22Rv1 (cell line): ENCODE results near the gene MLF2.

Source experiments
- H3K27ac ChIP-seq: fragments of 450-650 bp; 2 replicates; pipeline ENCODE4 v1.5.1; 2017
- ZFX ChIP-seq: fragments of 450-650 bp; IDR thresholded peaks from 2 replicates; pipeline ENCODE4 v1.6.1; 2017; ENCODE audit warnings: antibody characterized with exemption, borderline replicate concordance
- TF ChIP-seq, protein P1 (sequence below): fragments of 450-650 bp; IDR thresholded peaks from 2 replicates; pipeline ENCODE4 v1.5.1; 2017; ENCODE audit warnings: mild to moderate bottlenecking

The MLF2 gene, protein sequence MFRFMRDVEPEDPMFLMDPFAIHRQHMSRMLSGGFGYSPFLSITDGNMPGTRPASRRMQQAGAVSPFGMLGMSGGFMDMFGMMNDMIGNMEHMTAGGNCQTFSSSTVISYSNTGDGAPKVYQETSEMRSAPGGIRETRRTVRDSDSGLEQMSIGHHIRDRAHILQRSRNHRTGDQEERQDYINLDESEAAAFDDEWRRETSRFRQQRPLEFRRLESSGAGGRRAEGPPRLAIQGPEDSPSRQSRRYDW

DNA sequence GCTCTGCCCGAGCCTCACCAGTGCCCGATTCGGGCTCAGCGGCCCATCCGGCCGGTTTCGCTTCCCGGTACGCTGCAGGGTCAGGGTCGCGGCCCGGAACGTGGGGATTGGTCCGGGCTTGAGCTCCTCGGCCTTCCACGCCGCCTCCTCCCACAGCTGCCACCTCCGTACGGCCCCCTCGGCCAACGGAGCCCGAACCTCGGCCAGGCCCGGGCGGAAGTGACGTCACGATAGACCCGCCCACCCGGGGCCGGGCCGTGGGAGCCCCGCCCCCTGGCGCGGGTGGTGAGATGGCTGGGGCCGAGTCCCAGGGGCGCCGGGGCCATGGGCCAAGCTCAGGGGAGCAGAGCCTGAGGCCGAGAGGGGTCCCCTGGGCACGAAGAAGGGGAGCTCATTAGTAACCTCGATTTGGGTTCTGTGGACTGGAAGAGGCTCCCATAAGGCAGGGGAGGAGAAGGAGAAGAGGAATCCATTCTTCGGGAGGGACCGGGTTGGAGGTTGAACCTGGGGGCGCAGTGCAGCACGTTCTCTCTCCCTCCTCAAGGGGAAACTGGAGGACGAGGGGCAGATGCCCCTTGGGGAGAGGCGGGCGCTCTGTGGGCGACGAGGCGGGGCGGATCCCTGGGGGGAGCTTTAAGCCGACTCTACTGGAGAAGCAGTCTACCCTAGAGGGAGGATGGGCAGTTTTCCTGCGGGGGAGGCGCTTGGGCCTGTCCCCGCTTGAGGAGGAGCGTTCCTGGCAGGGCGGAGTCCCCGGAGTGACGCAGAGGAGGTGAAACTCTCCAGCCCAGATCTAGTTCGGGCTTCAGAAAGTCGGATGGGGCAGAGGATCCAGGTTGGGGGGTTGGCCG is at the start of gene MLF2:
Gene MLF2 (minus strand): TSS at position 221 of the 851 bp plus-strand sequence. CDS start 807 bp downstream, outside the sequence.
- H3K27ac ChIP-seq = peak within 1 kb of the TSS; percentile 97
- TF ChIP-seq ZFX = no peak

DNA sequence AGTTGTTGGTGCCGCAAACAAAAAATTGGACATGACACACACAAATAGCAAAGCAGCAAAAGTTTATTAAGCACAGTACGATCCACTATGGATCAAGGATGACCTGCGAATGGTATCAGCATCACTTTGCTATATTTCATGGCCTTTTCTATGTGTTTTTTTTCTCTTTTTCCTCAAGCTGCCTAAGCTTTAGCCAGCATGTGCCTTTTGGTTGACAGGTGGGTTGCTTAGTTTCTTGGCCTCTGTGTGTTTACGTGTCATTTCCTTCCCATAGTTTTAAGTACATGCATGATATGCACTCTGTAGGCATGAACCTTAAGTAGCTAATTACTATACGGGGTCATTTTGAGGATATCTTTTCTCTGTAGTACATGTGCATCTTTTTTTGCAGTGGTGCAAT is 46.2 kb upstream of the MLF2 start:
- no peak for TF ChIP-seq ZFX
- TF ChIP-seq, protein P1, sequence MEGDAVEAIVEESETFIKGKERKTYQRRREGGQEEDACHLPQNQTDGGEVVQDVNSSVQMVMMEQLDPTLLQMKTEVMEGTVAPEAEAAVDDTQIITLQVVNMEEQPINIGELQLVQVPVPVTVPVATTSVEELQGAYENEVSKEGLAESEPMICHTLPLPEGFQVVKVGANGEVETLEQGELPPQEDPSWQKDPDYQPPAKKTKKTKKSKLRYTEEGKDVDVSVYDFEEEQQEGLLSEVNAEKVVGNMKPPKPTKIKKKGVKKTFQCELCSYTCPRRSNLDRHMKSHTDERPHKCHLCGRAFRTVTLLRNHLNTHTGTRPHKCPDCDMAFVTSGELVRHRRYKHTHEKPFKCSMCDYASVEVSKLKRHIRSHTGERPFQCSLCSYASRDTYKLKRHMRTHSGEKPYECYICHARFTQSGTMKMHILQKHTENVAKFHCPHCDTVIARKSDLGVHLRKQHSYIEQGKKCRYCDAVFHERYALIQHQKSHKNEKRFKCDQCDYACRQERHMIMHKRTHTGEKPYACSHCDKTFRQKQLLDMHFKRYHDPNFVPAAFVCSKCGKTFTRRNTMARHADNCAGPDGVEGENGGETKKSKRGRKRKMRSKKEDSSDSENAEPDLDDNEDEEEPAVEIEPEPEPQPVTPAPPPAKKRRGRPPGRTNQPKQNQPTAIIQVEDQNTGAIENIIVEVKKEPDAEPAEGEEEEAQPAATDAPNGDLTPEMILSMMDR = no peak
- no peak overlapping the region for H3K27ac ChIP-seq

DNA sequence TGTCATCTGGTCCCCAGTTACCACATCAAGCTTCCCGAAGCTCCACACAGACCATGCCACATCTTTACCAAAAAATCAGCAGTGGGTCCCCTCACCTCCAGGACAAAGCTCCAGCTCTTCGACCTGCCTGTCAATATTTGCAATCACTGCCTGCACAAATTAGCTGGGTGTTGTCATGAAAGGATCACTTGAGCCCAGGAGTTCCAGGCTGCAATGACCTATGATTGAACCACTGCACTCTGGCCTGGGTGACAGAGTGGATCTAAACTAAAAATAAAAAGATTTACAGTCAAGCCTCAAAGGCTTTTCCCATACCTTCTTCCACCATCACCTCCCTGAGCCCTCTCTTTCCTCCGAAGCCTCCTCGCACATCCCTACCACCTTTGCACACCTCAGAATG is 43.6 kb upstream of the MLF2 start:
- TF ChIP-seq ZFX = no peak
- TF ChIP-seq, protein P1 = no peak
- H3K27ac ChIP-seq = no peak overlapping the region

DNA sequence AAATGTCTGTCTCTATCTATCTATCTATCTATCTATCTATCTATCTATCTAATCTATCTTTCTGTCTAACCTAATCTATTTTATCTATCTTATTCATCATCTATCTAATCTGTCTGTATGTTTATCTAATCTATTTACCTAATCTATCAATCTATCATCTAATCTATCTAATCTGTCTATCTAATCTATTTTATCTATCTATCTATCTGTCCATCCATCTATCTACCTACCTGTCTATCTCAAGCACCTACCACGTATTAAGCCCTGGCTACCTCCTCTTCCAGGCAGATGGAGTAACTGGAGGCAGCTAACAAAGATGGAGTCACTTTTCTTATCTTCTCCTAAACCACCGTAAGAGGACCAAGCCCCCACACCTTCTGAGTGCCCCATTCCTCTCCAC is 42.1 kb upstream of the MLF2 start:
- H3K27ac ChIP-seq = no peak overlapping the region
- TF ChIP-seq, protein P1 = no peak
- no peak for TF ChIP-seq ZFX

DNA sequence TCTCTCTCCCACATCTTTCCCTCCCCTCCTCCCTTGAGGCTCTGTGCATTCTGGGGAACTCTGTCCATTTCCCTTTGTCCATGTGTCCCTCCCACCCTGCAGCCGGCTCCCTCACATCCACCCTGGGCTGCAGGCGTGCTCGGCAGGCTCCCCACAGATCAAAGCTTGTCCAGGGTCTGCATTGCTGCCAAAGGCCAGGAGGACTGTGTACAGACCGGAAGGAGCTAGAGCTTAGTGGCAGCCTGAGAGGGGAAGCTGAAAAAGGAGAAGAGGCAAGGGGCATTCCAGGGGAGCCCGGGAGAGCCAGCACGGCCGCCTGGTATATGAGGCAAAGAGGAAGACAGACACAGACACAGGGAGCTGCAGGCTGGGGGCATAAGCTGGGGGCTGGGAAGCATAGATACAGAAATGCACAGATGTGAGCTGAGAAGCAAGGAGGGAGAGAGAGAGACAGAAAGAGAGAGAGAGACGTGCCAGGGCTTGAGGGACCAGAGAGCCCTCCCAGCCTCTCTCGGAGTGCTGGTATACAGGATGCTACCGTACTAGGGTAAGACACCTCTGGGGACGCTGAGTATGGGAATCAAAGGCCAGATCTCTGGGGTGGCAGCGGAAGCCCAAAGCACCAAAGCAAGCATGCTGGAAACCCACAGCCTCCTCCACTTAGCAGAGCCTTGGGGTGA is 39.7 kb upstream of the MLF2 start:
- TF ChIP-seq ZFX = no peak
- TF ChIP-seq, protein P1 = no peak
- no peak overlapping the region for H3K27ac ChIP-seq

DNA sequence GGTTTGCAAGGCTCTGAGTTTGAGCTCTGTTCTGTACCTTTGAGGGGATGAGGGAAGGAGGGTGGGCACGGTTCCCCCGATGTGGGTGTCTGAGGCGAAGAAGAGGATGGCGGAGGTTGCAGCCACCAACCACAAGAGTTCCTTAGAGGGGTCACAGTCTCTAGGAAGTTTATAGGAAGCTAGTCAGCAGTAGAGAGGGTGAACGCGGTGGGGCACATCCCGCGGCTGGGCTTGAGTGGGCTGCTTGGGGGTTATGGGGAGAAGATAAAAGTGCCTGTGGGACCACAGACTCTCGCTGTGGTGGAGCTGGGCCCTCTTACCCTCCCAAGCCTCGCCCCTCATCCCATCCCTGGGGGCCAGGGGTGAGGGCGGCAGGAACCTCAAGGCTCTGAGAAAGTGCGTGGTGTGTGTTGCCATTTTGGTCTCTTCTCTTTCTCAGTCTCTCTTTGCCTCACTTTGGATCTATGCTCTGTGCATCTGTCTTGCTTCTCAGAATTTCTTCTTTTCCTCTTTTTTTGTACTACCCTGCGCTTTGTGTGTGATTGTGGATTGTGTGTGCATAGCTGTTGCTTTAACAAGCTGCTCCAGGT is 39.1 kb upstream of the MLF2 start:
- H3K27ac ChIP-seq = no peak overlapping the region
- TF ChIP-seq, protein P1 = no peak
- TF ChIP-seq ZFX = no peak

DNA sequence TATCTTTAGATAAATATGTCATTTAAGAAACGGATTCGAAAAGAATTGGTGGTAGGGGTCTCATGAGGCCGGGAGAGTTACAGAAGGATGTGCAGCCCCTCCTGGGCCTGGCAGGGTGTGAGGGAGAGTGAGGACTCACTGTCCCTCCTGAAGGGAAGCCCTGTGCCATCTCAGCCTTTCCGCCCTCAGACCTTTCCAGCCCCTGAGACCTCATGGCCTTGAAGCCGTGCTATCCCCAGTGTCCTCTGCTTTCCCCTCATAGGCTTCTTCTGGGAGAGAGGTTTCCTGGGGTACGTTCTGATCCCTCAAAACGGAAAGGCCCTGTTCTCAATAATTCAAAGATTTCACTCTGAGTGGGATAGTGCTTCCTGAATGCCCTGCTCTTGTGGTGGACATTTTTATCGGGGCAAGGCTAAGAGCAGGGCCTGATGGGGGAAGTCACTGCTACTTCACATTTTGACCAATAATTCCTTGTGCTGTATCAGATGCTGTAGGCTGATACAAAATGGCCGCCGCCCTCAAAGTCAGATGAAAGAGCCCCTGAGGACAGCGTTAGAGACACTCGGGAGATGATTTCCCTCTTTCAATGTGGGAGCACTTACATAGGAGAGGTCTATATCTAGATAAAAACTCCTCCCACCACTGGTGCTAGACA is 37.7 kb upstream of the MLF2 start:
- no peak overlapping the region for H3K27ac ChIP-seq
- TF ChIP-seq, protein P1 = no peak
- no peak for TF ChIP-seq ZFX
